NCI-H2107 treated with DMSO at 0.1 percent for 48 hours (cell line): ENCODE measurements around the gene MS4A8.
"Not testable (repeated sequence)": the region's sequence is repeated elsewhere in the genome, so short reads cannot be mapped to it uniquely, and the experiment has no call there.

ENCODE experiments used
- DNase-seq: peaks from one replicate; lab custom pipeline; 2025; ENCODE audit not compliant: unreplicated experiment; lab: John Stamatoyannopoulos, UW

The MS4A8 gene

GRCh38 chr11:60699284-60699691, at the start of gene MS4A8:
Gene MS4A8 (plus strand): TSS chr11:60699612. CDS start chr11:60700861, 1,249 bp downstream.
- peak; percentile 97 for DNase-seq

GRCh38 chr11:60657888-60658287, 41.5 kb upstream of the MS4A8 start:
- DNase-seq = peak; percentile 83

GRCh38 chr11:60658409-60658808, 41.0 kb upstream of the MS4A8 start:
- peak; percentile 39 for DNase-seq

- no peak for DNase-seq
Observed at GRCh38 chr11:60672255-60672654, 27.2 kb upstream of the MS4A8 start.

GRCh38 chr11:60678231-60678630, 21.2 kb upstream of the MS4A8 start:
- not testable (repeated sequence) for DNase-seq

- DNase-seq = no peak
Observed at GRCh38 chr11:60679879-60680278, 19.5 kb upstream of the MS4A8 start.

- DNase-seq = no peak
Observed at GRCh38 chr11:60680455-60681119, 18.8 kb upstream of the MS4A8 start.

GRCh38 chr11:60684541-60684848, 14.9 kb upstream of the MS4A8 start:
- not testable (repeated sequence) for DNase-seq

- no peak for DNase-seq
Observed at GRCh38 chr11:60691661-60692060, 7.8 kb upstream of the MS4A8 start.

GRCh38 chr11:60699936-60700335, 524 bp downstream of the MS4A8 start:
- DNase-seq = no peak

- peak; percentile 64 for DNase-seq
Observed at GRCh38 chr11:60700689-60701468, 1.5 kb downstream of the MS4A8 start.

- no peak for DNase-seq
Observed at GRCh38 chr11:60701469-60701818, 2.0 kb downstream of the MS4A8 start.

GRCh38 chr11:60703374-60703773, 4.0 kb downstream of the MS4A8 start:
- no peak for DNase-seq

- no peak for DNase-seq
Observed at GRCh38 chr11:60705895-60706294, 6.5 kb downstream of the MS4A8 start.

GRCh38 chr11:60706931-60707330, 7.5 kb downstream of the MS4A8 start:
- no peak for DNase-seq

GRCh38 chr11:60710482-60710881, 11.1 kb downstream of the MS4A8 start:
- DNase-seq = no peak

- no peak for DNase-seq
Observed at GRCh38 chr11:60711276-60711675, 11.9 kb downstream of the MS4A8 start.

GRCh38 chr11:60713423-60713822, 14.0 kb downstream of the MS4A8 start:
- DNase-seq = not testable (repeated sequence)

- no peak for DNase-seq
Observed at GRCh38 chr11:60717956-60718355, 18.5 kb downstream of the MS4A8 start.

- DNase-seq = no peak
Observed at GRCh38 chr11:60718524-60719316, 19.3 kb downstream of the MS4A8 start.

GRCh38 chr11:60719391-60719790, 20.0 kb downstream of the MS4A8 start:
- no peak for DNase-seq

GRCh38 chr11:60720460-60720859, 21.0 kb downstream of the MS4A8 start:
- DNase-seq = no peak
